ENCODE data around the gene UGDH. TPM values are rescaled to one million over a fixed set of nuclear protein-coding genes. Genes with fewer than 3 reads are reported as not detected.

The UGDH gene
- total RNA-seq, 1 donor from 2014 or later = 93.9 TPM

DNA sequence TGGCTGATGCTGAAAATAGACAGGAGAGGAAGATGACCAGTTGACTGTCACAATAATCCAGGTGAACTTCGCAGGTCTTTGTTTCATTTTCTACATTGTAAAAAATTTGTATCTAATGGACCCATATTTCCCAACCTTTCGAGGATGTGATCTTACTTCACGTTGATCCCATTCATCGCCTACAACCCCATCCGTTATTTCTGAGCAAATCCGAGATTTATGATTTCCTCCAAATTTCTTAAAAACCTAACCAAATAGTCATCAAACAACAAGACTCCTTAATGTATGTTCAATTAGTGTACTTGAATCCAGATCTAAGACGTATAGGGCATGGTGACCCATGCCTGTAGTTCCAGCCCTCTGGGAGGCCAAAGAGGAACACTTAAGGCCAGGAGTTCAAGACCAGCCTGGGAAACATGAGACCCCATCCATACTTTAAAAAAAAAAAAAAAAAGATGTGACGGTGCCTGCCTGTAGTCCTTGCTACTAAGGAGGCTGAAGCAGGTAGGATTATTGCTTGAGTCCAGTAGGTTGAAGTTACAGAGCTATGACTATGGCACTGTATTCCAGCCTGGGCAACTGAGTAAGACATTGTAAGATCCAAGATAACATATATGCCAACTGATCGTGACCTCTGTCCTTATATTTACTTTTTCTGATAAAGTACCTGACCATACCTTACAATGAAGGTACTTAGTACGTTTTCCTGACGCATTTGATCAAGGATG is 74.2 kb downstream of the UGDH start:
- peak overlapping the region; percentile 62 for H3K4me3 Mint-ChIP-seq (ENCODE audit: unreplicated experiment)
- H3K9me3 Mint-ChIP-seq (ENCODE audit: unreplicated experiment) = no peaks in the 10 kb centered on the region
- H3K36me3 Mint-ChIP-seq (ENCODE audit: low read depth, unreplicated experiment) = peaks cover 43% of the 10 kb centered on the region
- H3K4me1 Mint-ChIP-seq (ENCODE audit: unreplicated experiment) = peaks cover 19% of the 10 kb centered on the region
- DNase-seq (ENCODE audit: low spot score) = no peak
- TF ChIP-seq, protein P1, sequence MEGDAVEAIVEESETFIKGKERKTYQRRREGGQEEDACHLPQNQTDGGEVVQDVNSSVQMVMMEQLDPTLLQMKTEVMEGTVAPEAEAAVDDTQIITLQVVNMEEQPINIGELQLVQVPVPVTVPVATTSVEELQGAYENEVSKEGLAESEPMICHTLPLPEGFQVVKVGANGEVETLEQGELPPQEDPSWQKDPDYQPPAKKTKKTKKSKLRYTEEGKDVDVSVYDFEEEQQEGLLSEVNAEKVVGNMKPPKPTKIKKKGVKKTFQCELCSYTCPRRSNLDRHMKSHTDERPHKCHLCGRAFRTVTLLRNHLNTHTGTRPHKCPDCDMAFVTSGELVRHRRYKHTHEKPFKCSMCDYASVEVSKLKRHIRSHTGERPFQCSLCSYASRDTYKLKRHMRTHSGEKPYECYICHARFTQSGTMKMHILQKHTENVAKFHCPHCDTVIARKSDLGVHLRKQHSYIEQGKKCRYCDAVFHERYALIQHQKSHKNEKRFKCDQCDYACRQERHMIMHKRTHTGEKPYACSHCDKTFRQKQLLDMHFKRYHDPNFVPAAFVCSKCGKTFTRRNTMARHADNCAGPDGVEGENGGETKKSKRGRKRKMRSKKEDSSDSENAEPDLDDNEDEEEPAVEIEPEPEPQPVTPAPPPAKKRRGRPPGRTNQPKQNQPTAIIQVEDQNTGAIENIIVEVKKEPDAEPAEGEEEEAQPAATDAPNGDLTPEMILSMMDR (IDR thresholded peaks at IDR 0.05; ENCODE audit: unreplicated experiment) = no peak
- no peaks in the 10 kb centered on the region for H3K27me3 Mint-ChIP-seq (ENCODE audit: unreplicated experiment)
- H3K27ac Mint-ChIP-seq (ENCODE audit: unreplicated experiment) = no peak overlapping the region

DNA sequence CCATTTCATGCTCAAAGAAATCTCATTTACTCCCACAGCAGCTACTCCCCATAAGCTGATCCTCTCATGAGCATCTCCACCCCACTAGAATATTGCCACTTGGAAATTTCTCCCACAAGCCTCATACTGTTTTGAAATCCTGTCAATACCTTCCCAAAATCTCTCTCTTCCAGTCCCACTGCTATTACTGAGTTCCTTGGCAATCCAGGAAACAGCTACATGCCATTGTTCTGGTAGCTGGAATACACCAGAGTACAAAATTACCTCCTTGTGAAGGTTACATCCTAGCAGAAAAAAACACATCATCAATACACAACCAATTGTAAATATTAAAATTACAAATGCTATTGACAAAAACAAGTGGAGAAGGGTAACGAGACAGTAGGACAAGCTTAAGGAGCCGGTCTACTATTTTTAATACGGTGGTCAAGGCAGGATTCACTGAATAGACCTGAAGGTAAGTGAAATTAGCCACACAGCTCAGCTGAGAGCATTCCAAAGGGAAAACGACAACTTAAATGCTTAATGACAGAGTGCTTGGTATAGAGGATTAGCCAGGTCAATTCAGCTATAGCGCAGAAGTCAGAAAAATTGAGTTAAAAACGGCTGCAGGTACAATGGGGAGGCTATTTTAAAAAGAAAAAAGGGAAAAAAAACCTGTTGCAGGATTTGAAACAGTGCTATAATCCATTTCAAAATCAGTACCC is 74.9 kb downstream of the UGDH start:
- H3K27ac Mint-ChIP-seq (ENCODE audit: unreplicated experiment) = peak overlapping the region; percentile 95
- no peak for DNase-seq (ENCODE audit: low spot score)
- H3K9me3 Mint-ChIP-seq (ENCODE audit: unreplicated experiment) = no peaks in the 10 kb centered on the region
- H3K4me1 Mint-ChIP-seq (ENCODE audit: unreplicated experiment) = peaks cover 15% of the 10 kb centered on the region
- H3K27me3 Mint-ChIP-seq (ENCODE audit: unreplicated experiment) = no peaks in the 10 kb centered on the region
- H3K4me3 Mint-ChIP-seq (ENCODE audit: unreplicated experiment) = peak overlapping the region; percentile 86
- peaks cover 41% of the 10 kb centered on the region for H3K36me3 Mint-ChIP-seq (ENCODE audit: low read depth, unreplicated experiment)
- TF ChIP-seq, protein P1 (IDR thresholded peaks at IDR 0.05; ENCODE audit: unreplicated experiment) = no peak

DNA sequence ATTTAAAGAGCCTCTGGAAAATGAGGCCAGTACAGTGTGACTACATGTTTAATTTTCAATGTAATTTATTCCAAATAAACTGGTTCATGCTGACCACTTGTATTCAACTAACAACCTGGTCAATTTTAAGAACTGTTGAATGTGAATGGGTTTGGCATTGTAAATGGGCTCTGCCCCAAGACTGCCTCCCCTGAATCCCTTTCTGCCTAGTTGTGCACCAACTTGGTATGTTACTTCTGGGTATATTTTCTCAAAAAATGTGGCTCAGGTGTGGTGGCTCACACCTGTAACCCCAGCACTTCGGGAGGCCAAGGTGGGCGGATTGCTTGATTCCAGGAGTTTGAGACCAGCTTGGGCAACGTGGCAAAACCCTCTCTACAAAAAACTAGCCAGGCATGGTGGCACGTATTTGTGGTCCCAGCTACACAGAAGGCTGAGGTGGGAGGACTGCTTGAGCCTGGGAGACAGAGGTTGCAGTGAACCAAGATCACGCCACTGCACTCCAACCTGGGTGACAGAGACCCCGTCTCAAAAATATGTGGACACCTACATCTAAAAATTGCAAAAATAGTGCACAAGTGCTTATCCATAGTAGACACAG is 75.7 kb downstream of the UGDH start:
- Mint-ChIP-seq H3K27me3 (ENCODE audit: unreplicated experiment) (no peaks in the 10 kb centered on the region), H3K27ac (ENCODE audit: unreplicated experiment) (peak overlapping the region; percentile 95), H3K4me1 (ENCODE audit: unreplicated experiment) (peaks cover 9% of the 10 kb centered on the region), H3K4me3 (ENCODE audit: unreplicated experiment) (no peak overlapping the region), H3K9me3 (ENCODE audit: unreplicated experiment) (no peaks in the 10 kb centered on the region), H3K36me3 (ENCODE audit: low read depth, unreplicated experiment) (peaks cover 33% of the 10 kb centered on the region)
- DNase-seq (ENCODE audit: low spot score) = no peak
- TF ChIP-seq, protein P1 (IDR thresholded peaks at IDR 0.05; ENCODE audit: unreplicated experiment) = no peak

DNA sequence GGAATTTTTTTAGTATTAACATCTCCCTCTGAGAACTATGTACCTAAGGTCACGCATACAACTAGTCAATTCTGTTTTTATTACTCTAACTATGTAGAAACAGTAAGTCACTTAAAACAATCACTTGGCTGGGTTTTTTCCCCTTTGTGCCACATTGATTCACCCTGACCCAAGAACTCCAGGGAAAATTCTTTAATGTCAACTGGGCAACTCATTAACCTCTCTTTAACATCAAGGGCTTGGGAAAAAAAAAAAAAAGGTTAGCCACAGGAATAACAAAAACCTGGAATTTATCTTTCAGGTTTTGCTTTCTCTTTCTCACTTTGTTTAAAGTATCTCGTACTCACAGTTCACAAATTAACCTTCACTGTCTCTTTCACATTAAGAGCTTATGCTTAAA is 76.6 kb downstream of the UGDH start:
- Mint-ChIP-seq H3K36me3 (ENCODE audit: low read depth, unreplicated experiment) (peaks cover 32% of the 10 kb centered on the region), H3K27ac (ENCODE audit: unreplicated experiment) (no peak overlapping the region)

More for the DNA sequence above, 76.6 kb downstream of the UGDH start:
- no peaks in the 10 kb centered on the region for H3K27me3 Mint-ChIP-seq (ENCODE audit: unreplicated experiment)
- TF ChIP-seq, protein P1 (IDR thresholded peaks at IDR 0.05; ENCODE audit: unreplicated experiment) = no peak
- H3K9me3 Mint-ChIP-seq (ENCODE audit: unreplicated experiment) = no peaks in the 10 kb centered on the region
- DNase-seq (ENCODE audit: low spot score) = no peak
- no peak overlapping the region for H3K4me3 Mint-ChIP-seq (ENCODE audit: unreplicated experiment)
- peaks cover 9% of the 10 kb centered on the region for H3K4me1 Mint-ChIP-seq (ENCODE audit: unreplicated experiment)

Other genes with a start within 250 kb of the UGDH start
- 47.5 TPM for gene RFC1, start 161.1 kb downstream of the UGDH start, total RNA-seq (ENCODE audit: unreplicated experiment)
- gene KLB, start 120.5 kb downstream of the UGDH start, total RNA-seq (ENCODE audit: unreplicated experiment) = not detected
- 1,562 TPM for gene RPL9, start 68.5 kb downstream of the UGDH start, total RNA-seq (ENCODE audit: unreplicated experiment)
- gene LIAS, start 68.4 kb downstream of the UGDH start, total RNA-seq (ENCODE audit: unreplicated experiment) = 9.8 TPM
- gene SMIM14, start 111.4 kb upstream of the UGDH start, total RNA-seq (ENCODE audit: unreplicated experiment) = 19.4 TPM
- gene UBE2K, start 170.7 kb upstream of the UGDH start, total RNA-seq (ENCODE audit: unreplicated experiment) = 102 TPM